AG08396 (cell line): Measurements from ENCODE around the gene DOCK8.

Source experiments
- DNase-seq: peaks from one replicate; pipeline ENCODE4 v3.0.0; 2012; ENCODE audit warnings: low spot score, mixed read lengths

DOCK8 gene

DNA sequence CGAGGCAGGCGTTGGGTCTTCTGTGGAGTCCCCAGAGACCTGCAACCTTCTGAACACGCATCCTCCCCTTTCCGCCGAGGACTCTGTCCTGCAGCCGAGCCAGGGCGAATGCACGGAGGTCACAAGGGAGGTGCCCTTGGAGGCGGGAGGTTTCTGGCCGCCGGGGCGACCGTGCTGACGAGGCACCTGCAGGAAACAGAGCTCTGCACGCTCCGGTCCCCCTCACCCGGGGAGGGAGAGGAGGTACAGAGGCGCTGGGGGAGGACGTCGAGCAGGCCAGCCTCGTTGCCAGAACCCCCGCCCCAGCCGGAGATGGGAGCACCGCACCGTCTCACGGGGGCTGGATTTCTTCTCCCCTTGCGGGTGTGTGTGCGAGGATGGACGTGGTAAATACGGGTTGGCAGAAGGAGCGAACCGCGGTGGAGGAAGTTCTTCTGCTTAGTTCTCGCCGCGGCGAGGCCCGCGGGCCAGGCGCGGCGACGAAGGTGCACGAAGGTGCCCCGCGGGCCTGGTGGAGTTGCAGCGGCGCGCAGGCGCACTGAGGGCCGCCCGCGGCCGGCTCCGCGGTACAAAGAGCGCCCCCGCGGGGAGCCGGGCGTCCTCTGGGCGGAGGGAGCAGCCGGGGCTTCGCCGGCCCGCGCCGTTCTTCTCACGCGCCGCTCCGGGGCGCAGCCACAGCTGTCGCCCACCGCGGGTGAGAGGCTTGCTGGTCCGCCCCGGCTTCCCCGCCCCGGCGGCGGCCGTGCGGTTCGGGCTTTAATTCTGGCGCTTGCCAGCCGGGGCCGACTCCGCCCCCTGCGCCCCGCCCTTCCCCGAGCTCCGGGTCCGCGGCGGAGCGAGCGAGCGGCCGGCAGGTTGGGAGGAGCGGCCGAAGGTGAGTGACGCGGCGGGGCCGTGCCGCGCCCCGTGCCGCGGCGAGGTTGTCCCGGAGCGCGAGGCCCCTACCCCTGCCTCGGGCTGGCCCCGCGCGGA is 289.5 kb downstream of the DOCK8 start, which contains the start of gene KANK1:
Gene KANK1 (plus strand): TSS at position 815 of the 972 bp plus-strand sequence.
- DNase-seq = peak; percentile 90

DNA sequence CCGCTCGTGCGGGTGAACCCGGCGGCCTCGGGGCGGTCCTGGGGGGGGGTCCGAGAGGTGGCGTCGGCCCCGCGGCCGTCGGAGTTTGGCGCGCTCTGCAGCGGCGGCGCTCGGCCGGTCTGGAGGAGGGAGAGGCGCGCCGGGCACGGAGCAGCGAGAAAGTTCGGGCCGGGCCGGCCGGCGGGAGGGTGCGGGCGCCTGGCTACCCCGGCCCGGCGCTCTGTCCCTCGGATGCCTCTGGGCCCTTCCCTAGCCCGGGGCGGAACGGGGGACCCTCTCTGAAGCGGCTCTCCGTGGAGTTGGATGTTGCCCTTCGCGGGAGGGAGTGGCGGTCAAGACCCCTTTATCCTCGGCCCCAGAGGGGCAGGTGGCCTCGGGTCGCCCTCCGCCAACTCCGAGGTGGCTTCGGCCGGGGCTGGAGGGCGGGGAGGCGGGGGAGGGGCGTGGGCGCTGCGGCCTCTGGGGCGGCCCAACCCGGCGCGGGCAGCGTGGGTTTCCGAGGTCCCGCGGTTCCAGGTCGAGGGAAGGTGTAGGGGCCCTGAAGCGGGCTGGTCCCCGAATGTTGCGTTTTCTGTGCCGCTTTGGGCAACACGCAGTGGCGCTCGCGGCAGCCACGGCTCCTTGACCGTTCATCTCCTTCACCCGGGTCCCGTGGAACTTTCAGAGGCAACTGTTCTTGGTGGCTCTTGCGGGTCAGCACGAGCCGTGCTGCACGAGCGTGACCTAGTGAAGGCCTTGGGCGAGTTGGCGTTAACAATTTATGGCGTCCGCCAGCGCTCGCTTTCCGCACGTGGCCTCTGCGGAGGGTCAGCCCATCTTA is 290.5 kb downstream of the DOCK8 start:
- peak; percentile 17 for DNase-seq

GRCh38 chr9:505741-506059 is 291.0 kb downstream of the DOCK8 start:
- no peak for DNase-seq

DNA sequence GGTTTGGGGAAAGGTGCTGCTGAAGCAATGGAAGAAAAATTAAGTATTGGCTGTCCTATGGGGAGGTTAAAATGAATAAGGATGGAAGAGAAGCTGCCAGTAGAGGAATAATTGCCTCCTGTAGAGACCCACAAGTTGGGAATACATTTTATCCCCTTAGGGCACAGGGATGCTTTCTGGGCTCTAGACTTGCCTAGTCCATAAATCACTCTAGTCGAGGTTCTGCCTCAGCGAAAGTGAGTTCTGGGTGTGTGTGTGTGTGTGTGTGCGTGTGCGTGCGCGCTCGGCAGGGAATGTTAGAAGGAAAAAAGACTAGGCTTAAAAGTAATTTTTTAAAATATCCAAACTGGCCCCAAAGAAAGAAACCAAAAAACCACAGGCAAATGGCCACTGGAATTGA is 291.6 kb downstream of the DOCK8 start:
- DNase-seq = no peak

- DNase-seq = no peak
These were observed 297.2 kb downstream of the DOCK8 start for GRCh38 chr9:511861-512260.

DNA sequence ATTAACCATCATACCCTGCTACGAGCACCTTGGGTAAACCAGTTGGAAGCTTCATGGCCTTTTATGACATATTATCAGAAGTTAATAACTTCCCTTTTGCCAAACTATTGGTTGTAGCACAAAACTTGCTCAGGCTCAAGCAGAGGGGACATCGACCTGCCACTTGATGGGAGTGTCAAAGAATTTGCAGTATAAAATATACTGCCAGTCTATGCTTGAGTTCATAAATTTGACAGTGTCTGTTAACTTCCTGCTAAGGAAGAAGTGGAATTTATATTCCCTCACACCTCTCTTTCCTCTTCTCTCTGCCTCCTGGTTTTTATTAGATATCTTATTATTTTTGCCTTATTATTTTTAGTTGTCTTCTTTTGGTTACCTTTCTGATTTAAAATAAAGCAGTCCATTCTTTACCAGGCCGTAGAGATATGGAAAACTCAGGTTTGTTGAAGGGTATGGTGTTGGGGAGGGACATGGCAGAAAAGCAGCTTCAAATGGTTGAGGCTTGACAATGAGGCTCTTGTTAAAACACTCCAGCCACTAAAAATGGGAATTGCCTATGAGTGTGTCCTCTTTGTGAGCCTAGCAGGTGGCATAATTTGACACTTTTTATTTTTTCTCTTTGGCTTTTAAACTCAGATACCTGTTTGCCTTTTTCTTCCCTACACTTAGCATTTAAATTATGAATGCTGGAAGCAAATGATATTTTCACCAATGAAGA is 298.0 kb downstream of the DOCK8 start:
- no peak for DNase-seq
